HG03175 (cell line): ENCODE measurements around the gene LCA5L.
A peak's percentile ranks its signal among the peaks of the same experiment; 100 is the strongest.
"Not testable (repeated sequence)": the region's sequence is repeated elsewhere in the genome, so short reads cannot be mapped to it uniquely, and the experiment has no call there.

ENCODE experiments used
- ATAC-seq: cut with Tn5 transposase; IDR thresholded peaks from one replicate; pipeline ENCODE4 v1.9.1; 2021; ENCODE audit warnings: mild to moderate bottlenecking, moderate library complexity; ENCODE audit not compliant: unreplicated experiment

Gene LCA5L

DNA sequence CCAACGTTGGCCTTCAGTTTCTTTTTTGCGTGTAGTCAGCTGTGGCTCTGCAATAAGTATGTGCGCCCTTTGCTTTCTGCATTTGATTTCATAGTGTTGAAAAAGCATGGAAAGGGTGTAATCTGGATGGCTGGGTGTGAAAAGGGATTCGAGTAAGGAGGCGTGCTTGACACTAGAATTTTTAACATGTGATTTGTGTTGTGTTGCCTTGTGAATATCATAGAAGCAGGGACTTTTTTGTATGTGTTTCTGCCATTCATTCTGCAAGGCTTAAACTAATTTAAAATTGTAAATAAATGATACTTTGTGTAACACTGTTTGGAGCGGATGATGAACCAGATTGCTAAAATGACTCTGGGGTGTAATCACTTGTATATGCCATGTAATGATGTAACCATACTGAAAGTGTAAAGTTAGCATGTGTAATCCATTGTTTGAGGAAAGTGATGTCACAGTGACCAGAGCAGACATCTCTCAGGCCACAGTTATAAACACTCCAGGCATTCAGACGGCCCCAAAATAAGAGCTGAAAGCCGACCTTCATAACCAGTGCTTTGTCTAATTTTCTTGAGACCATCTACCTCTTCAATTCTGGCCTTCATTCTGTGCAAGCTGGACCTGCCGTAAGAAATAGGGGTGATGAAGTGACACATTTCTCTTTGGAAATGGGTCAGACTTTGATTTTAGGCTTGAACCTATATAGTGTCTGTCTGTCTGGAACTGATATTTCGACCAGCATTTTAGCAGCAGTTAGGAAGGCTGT, 6.8 kb upstream of the LCA5L start:
- ATAC-seq, result no peak

DNA sequence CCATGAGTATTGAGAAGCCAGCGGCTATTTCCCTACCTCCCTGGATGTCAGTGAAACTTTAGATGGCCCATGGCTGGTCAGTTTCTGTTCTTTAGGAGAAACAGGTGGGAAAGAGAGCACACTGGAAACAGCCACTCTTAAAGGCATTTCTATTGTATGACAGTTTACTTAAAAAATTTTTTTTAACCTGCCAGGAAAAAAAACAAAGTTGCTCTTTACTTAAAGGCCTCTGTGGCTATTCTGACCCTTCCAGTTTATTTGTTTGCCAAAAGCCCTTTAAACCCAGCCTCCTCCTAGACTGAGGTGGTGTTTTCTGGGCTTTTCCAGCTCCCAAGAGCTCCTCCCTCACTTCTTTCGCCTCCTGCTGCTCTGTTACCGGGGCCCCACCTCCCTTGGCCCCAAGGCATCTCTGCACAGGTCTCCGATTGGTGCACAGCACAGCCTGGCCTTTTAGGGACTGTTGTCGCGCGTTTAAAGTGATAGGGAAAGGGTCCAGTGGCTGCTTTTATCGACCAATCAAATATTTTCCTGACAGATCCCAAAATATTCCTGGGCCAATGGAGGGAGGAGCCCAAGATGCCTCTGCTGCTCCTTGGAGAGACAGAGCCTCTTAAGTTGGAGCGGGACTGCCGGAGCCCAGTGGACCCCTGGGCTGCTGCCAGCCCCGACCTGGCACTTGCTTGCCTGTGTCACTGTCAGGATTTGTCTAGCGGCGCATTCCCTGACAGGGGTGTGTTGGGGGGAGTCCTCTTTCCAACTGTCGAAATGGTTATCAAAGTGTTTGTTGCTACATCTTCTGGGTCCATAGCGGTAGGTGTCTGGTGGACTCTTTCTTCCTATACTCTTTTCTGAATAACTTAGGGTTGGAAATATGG, 6.0 kb upstream of the LCA5L start, which contains the start of gene SH3BGR:
SH3BGR (plus strand) TSS at position 639 of the 875 bp plus-strand sequence; CDS start at position 766, 127 bp downstream.
- ATAC-seq, result no peak

DNA sequence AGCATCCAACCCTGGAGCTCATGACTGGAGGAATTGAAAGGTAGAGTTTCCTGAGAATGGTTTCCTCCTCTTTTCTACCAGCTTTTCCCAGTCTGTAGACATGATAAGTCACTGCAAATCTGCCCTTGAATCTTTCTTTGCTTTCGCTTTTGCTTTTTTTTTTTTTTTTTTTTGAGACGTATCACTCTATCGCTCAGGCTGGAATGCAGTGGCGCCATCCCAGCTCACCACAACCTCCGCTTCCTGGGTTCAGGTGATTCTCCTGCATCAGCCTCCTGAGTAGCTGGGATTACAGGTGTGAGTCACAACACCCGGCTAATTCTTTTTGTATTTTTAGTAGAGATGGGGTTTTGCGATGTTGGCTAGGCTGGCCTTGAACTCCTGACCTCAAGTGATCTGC, 1.7 kb upstream of the LCA5L start:
- ATAC-seq, result no peak

DNA sequence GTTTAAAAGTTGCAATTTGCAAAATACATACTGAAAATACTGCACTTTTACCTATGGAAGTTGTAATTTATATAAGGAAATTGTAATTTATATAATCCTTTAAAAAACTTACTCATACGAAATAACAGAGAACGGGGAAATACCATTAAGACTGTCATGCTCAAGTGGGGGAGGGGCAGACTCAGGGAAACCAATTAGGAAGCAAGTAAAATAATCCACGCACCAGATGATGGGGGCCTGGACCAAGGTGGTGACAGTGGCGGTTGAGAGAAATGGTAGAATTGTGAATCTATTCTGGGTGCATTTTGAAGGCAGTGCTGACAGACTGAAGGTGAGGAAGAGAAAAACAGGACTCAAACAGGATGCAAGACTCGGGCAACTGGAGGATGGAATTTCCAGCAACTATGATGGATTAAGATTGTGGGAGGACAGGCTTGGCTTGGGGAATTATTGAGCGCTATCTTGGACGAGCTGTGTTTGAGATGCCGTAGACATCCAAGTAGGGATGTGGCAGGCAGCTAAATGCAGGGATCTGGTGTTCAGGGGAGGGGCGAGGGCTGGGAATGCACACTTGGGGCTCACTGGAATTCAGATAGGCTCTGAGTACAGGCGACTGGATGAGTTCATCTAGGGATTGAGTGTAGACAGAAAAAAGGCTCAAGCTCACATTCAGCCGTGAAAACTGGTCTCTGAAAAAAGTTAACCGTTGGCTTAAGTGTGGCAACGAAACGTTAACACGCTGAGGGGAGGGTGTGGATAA, 977 bp downstream of the LCA5L start:
- no peak for ATAC-seq

DNA sequence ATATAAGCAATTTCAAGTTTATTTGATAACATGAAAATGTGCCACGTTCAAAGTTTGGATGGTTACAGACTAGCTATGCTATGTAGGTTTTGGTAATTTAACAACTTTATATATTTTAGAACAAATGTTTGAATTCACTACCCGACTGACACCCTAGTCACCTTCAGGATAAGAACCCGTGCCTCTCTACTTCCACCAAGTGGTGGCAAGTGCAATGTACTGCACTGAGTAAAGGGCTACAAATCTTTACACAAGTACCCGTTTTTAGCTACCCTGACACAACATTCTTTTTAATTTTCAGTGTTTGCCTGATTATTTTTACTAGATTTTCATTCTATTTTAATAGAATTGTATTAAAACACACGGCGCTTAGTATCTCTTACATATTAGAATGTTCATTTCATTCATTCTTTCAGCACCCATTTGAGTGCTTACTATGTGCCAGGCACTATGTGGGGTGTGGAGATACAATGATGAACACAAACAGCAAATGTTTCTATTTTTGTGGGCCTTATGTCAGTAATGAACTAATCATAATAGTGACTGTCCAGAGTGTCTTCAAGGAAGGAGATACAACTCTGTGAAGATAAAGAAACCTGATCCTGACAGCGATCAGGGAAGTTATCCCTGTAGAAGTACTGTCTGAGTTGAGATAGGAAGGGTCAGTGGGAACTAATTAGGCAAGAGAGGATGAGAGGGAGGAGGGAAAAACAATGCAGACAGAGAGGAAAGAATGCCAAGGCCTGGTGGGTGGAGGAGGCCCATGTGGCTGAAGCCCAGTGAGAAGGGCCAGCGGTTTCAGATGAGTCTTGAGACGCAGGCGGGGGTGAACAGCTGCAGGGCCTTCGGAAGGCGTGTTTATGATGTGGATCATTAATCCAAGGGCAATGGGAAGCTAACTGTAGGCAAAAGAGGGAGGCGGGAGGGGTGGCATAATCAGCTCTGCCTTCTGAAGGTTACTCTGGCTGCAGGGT, 3.8 kb downstream of the LCA5L start:
- peak; percentile 27 for ATAC-seq

DNA sequence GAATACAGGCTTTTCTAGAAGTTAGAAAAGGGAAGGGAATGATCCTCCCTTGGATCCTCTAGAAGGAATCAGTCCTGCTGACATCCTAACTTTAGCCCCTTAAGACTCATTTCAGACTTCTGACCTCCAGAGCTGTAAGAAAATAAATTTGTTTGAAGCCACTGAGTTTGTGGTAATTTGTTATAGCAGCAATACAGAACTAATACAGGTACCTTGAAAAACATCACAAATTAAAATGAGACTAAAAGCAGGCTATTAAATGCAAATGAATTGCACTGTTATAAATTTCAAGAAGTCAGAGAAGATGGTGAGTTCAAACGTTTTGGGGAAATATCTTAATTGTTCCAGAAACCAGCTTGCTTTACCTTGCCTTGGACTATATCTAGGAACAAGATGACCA, 6.3 kb downstream of the LCA5L start:
- no peak for ATAC-seq

DNA sequence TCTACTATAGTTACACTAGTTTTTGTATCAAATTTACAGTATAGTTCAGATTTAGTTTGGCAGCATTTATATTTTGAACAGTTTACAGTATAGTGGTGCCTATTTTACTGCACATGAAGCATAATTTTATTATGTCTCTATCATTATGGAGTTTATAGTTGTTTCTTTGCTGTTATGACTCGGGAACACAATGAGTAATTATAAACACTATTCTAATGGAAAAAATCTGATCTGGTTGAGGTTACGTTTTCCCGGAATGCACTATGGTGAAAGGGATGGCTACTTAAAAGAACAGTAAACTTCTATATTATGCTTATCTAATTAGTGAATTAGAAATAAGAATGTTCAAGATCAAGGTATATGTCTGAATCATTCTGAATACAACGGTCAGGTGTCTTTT, 10.6 kb downstream of the LCA5L start:
- ATAC-seq, result no peak

DNA sequence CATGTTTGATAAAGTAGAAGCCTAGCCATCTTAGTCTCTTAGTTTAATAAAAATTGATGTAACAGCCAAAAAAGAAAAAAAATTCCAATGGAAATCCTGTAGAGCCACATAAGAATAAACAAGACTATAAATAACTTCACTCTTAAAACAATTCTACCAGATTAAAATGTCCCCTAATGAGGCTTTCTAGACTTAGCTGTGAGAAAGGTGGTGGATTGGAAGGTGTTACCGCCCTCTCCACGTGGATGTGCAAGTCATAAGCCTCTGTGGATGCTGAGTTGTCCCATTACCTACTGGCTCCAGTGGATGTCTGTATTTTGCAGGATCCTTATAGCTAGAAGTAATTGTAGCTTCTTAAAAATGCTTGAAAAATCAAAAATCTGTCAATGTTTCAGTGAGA, 14.6 kb downstream of the LCA5L start:
- no peak for ATAC-seq

DNA sequence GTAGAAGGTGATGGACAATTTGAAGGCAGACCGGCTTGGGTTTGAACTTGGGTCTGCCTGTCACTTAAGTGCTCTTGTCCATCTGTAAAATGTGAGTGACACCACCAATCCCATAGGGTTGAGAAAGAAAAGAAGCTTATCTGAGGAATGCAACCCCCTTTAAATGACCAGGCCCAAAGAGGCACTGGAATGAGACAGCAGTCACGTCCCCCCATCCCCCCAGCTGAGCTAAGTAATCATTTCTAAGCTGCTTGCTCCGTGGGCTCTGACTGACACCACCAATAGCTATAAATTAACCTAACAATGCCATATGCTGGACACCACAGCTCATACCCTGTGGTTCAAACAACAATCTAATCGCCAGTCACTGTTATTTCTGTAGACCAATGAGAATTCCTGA, 15.1 kb downstream of the LCA5L start:
- ATAC-seq, result no peak

DNA sequence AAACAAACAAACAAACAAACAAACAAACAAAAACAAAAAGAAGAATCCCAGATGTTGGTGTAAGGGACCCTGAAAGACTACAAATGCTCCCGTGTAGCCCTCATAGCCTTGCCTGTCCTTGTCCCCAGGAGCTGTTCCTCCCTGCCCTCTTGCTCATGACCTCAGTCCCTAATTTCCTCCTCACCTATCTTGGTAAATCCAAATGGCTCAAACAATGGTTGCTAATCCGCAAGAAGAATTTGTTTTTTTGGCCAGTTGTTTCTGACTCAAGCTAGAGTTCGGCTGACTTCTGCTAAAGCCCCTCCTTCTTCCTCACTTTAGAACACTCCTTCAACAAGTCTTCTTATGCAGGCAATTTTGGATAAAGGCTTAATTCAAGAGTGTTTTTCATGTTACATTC, 15.6 kb downstream of the LCA5L start:
- ATAC-seq, result no peak

DNA sequence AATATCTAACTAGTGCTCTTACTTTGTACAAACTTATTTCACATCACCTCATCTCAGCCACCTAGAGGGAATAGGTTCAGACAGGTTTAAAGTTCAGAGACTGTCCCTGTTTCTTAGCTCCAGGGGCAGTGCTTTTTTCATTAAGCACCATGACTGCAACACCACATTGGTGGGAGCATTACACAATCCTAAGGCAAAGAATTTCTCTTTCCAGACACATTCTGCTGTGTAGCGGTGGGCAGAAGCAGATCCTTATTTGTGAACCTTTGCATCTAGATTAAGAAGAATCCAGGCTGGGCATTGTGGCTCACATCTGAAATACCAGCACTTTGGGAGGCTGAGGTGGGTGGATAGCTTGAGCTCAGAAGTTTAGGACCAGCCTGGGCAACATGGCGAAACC, 16.1 kb downstream of the LCA5L start:
- no peak for ATAC-seq

DNA sequence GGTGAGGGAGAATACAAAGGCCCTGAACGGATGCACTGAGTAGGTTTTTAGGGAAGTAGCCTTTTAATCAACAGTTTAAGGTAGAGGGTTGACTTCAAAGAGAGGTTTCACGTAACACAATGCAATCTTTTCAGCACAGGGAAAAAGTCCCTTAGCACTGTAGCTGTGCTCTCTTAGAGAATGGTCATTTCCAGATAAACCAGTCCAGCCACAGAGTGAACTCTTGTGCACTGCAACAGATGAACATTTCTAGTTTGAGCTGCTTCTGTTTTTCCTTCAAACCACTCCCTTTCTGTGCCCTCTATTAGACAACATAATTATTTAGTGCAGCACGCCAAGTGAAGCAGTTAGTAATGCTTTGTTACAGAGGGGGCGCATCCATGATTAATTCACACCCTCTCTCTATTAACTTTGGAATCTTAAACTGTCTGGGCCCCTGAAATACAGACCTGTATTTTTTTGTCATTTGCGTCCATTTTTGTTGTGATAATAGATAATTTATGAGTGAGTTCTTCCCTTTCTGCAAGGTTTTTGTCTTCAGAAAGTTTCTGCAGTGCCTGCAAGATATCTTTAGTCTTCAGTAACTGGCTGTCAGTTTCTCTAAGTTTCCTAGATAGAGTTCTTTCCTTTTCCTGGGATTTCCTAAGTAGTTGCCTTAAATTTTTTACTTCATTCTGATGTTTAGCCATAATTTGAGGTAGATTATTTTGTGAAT, 22.9 kb downstream of the LCA5L start:
- ATAC-seq, result no peak

DNA sequence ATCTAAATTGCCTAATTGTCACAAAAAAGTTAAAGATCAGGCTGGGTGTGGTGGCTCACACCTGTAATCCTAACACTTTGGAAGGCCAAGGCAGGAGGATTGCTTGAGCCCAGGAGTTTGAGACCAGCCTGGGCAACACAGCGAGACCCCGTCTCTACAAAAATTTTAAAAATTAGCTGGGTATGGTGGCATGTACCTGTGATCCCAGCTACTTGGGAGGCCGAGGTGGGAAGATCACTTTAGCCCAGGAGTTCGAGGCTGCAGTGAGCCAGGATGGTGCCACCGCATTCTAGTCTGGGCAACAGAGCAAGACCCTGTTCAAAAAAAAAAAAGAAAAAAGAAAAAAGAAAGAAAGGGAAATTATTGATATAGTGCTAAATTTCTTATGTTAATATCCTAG, 26.4 kb downstream of the LCA5L start:
- ATAC-seq, result not testable (repeated sequence)

DNA sequence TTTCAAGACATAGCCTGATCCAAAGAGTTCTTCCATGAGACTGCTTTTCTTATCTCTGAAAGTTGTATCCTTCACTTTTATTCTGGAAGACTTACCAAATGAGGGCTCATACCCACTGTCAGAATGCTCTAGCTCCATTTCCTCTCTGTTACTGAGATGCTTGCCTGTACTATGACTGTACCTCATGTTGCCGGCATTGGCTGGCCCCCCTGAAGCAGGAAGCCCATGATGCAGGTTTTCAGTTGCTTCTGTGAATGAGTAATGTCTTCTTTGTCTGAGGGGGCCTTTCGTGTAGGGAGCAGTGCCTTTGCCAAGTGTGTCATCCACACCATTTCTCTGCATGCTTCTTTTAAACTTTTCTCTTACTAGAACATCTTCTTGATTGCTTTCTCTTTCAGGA, 39.5 kb downstream of the LCA5L start:
- no peak for ATAC-seq

DNA sequence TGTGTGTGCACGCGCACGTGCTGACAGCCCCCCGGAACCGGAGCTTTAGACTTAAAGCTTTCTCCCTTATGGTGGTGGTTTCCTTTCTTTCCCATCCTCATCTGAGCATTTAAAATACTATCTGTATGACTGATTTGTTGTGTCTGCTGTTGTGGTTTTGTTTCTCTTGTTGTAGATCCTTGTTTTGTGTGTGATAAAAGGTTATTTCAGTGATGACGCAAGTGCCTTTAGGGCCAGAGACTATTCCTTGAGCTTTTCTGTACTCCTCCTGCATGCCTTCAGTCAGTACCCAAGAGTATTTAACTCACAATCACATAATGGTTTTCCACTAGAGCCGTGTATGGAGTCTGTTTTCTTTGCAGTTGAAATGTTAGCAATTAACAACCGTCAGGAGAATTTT, 45.4 kb downstream of the LCA5L start:
- no peak for ATAC-seq

DNA sequence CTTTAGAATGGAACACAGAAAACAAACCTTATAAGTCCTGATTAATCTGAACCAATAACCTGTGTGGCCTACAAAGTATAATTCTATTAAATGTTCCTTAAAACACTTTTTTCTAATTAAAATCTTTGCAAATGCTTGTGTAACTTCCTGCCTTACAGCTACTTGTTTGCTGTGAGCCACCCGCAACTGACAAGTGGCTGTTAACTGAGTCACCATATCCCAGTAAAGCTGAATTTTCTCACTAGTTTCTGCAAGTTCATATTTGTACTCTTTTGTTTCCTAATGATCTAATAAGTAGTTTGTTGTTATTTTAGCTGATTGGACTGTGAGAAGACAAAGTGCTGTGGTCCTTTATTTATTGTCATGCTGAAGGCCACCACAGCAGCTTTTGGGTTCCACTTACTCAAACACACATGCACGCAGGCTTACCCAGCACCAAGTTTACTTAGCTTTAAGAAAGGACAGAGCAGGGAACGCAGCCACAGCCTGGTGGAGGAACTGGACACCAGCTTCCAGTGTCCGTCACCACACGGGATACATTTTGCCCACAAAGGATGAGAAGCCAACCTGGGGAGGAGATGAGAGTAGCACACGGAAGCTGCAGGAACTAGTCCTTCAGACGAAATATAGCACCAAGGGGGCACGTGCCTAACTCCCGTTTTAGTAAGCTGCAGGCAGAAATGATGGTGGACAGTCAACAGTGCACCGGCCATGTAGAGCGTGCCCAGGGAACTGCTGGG, 47.8 kb downstream of the LCA5L start:
- no peak for ATAC-seq

DNA sequence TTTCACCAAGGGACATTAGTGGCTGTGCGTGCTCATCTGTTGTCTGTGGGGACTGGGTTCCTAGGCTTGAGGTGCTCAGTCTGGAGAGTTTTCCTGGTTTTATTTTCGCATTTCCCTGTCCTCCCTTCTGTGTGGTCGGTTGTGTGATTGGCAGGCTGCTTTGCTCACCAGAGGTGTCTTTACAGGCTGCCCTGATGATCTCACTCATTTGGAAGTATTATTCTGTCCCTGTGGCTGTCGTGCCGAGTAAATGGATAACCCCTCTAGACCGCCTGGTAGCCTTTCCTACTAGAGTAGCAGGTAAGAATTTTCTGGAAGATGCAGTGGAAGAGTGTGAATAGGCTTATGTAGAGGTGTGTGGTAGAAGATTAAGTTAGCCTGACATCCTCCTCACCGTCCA, 52.6 kb downstream of the LCA5L start:
- ATAC-seq, result no peak

DNA sequence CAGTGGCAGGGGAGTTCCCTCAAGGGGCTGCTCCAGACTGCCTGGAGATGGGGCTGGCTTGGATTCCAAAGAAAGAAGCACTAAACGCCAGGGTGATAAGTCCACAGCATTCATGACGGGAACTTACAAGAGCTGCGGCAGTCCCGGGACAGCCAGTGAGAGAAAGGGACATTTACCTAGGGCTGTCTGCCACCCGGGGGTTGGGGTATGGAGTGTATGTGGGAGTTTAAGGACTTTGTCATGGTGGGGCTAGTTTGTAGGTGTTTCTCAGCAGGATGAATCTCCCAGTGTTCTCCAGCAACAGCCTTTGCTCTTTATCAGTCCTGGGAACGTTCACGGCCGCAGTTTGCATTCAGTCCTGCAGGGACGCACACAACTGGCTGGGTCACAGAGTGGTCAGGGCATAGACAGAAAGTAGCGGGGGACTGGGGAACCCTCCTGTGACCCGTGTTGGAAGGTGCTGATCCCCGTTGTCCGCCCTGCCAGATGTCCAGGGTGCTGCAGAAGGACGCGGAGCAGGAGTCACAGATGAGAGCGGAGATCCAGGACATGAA, 55.3 kb downstream of the LCA5L start:
- ATAC-seq, result no peak

DNA sequence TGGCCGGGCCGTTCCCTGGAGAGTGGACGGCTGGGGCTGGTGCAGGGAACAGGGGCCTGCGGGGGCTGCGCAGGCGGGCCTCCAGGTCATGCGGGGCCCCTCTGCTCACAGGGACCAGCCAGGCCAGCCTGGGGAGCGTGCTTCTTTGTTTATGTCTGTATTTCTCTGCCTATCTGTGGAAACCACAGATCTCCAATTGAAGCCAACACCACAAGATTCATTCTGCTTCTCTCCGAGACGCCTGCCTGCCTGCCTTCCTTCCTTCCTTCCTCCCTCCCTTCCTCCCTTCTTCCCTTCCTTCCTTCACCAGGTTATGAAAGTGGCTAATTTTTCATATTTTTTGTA, 56.8 kb downstream of the LCA5L start:
- no peak for ATAC-seq
